H9 (cell line): Measurements from ENCODE around the gene ANP32A. TPM values are rescaled to one million over a fixed set of nuclear protein-coding genes. Genes with fewer than 3 reads are reported as not detected.

Source experiments
- DNase-seq: peaks from one replicate; pipeline ENCODE4 v3.0.0-alpha.2; 2017
- H2AFZ ChIP-seq: one replicate; pipeline ENCODE4 v1.6.1; 2013; ENCODE audit warnings: mild to moderate bottlenecking, low read length, control low read depth, moderate library complexity
- H2AK5ac ChIP-seq: 2 replicates; pipeline ENCODE4 v1.6.1; 2013; ENCODE audit warnings: low read length, control low read depth, mixed read lengths; ENCODE audit not compliant: insufficient read length
- H2BK120ac ChIP-seq: one replicate; pipeline ENCODE4 v1.6.1; 2013; ENCODE audit warnings: low read depth, mild to moderate bottlenecking, low read length, control low read depth, inconsistent platforms; ENCODE audit not compliant: poor library complexity, severe bottlenecking
- H2BK12ac ChIP-seq: 2 replicates; pipeline ENCODE4 v1.6.1; 2013; ENCODE audit warnings: low read length, control low read depth, mixed read lengths, low read depth; ENCODE audit not compliant: insufficient read length
- H2BK15ac ChIP-seq: 2 replicates; pipeline ENCODE4 v1.6.1; 2013; ENCODE audit warnings: low read depth, low read length, control low read depth
- H2BK20ac ChIP-seq: one replicate; pipeline ENCODE4 v1.6.1; 2013; ENCODE audit warnings: low read depth, mild to moderate bottlenecking, low read length, control low read depth, inconsistent platforms; ENCODE audit not compliant: poor library complexity, severe bottlenecking
- H2BK5ac ChIP-seq: 2 replicates; pipeline ENCODE4 v1.6.1; 2013; ENCODE audit warnings: low read length, control low read depth, mixed read lengths; ENCODE audit not compliant: insufficient read length
- H3K14ac ChIP-seq: 2 replicates; pipeline ENCODE4 v1.6.1; 2013; ENCODE audit warnings: low read length, control low read depth; ENCODE audit not compliant: insufficient read depth
- H3K18ac ChIP-seq: 2 replicates; pipeline ENCODE4 v1.6.1; 2013; ENCODE audit warnings: low read depth, mild to moderate bottlenecking, mixed read lengths, low read length, control low read depth; ENCODE audit not compliant: insufficient read length
- H3K23ac ChIP-seq: 2 replicates; pipeline ENCODE4 v1.6.1; 2013; ENCODE audit warnings: low read length, control low read depth, mixed read lengths, low read depth; ENCODE audit not compliant: insufficient read length
- H3K23me2 ChIP-seq: 2 replicates; pipeline ENCODE4 v1.6.1; 2013; ENCODE audit warnings: low read depth, mild to moderate bottlenecking, mixed read lengths, low read length, control low read depth; ENCODE audit not compliant: insufficient read length, poor library complexity, severe bottlenecking
- H3K27ac ChIP-seq: 2 replicates; pipeline ENCODE4 v1.5.1; 2013; ENCODE audit warnings: low read length, control low read depth, mixed read lengths, low read depth; ENCODE audit not compliant: insufficient read length
- H3K27me3 ChIP-seq: 2 replicates; pipeline ENCODE4 v1.6.1; 2013; ENCODE audit warnings: low read length, control low read depth, inconsistent platforms; ENCODE audit not compliant: insufficient read depth
- H3K4ac ChIP-seq: 2 replicates; pipeline ENCODE4 v1.6.1; 2013; ENCODE audit warnings: low read depth, mild to moderate bottlenecking, control low read depth, inconsistent platforms, low read length, moderate library complexity
- H3K4me1 ChIP-seq: 2 replicates; pipeline ENCODE4 v1.6.1; 2013; ENCODE audit warnings: low read length, control low read depth, inconsistent platforms; ENCODE audit not compliant: insufficient read depth
- H3K4me2 ChIP-seq: 2 replicates; pipeline ENCODE4 v1.6.1; 2013; ENCODE audit warnings: low read length, control low read depth, mixed read lengths; ENCODE audit not compliant: insufficient read length, insufficient read depth
- H3K56ac ChIP-seq: 2 replicates; pipeline ENCODE4 v1.6.1; 2013; ENCODE audit warnings: low read depth, mild to moderate bottlenecking, mixed read lengths, low read length, control low read depth; ENCODE audit not compliant: insufficient read length
- H3K79me1 ChIP-seq: 2 replicates; pipeline ENCODE4 v1.6.1; 2013; ENCODE audit warnings: low read depth, mild to moderate bottlenecking, moderate library complexity, low read length, control low read depth, inconsistent platforms; ENCODE audit not compliant: insufficient read depth, poor library complexity, severe bottlenecking
- H3K79me2 ChIP-seq: 2 replicates; pipeline ENCODE4 v1.6.1; 2013; ENCODE audit warnings: low read length, control low read depth, inconsistent platforms; ENCODE audit not compliant: insufficient read depth
- H3K9ac ChIP-seq: 2 replicates; pipeline ENCODE4 v1.6.1; 2013; ENCODE audit warnings: low read length, control low read depth, mixed read lengths; ENCODE audit not compliant: insufficient read length; ENCODE audit errors: extremely low read depth
- H3K9me3 ChIP-seq: one replicate; pipeline ENCODE4 v1.6.1; 2013; ENCODE audit warnings: low read depth, low read length, inconsistent platforms; ENCODE audit not compliant: control insufficient read depth
- H3T11ph ChIP-seq: one replicate; pipeline ENCODE4 v1.6.1; 2013; ENCODE audit warnings: mild to moderate bottlenecking, low read length, control low read depth, inconsistent platforms
- H4K20me1 ChIP-seq: one replicate; pipeline ENCODE4 v1.6.1; 2013; ENCODE audit not compliant: control insufficient read depth, insufficient read length, insufficient read depth
- H4K5ac ChIP-seq: 2 replicates; pipeline ENCODE4 v1.6.1; 2013; ENCODE audit warnings: low read depth, mild to moderate bottlenecking, mixed read lengths, low read length, control low read depth; ENCODE audit not compliant: insufficient read length
- H4K8ac ChIP-seq: replicated peaks from 2 replicates; pipeline ENCODE4 v1.6.1; 2013; ENCODE audit warnings: low read length, control low read depth, mixed read lengths, low read depth; ENCODE audit not compliant: insufficient read length
- H4K91ac ChIP-seq: 2 replicates; pipeline ENCODE4 v1.6.1; 2013; ENCODE audit warnings: low read depth, mild to moderate bottlenecking, moderate library complexity, mixed read lengths, low read length, control low read depth; ENCODE audit not compliant: insufficient read length
- H3K27ac Mint-ChIP-seq, 3 experiments: 2 replicates in 2 of 3; 3 replicates in 1 of 3; pipeline ENCODE4 v1.8.0; 2020 to 2021; ENCODE audit warnings: mixed read lengths in 3 of 3, mild to moderate bottlenecking in 1 of 3, moderate library complexity in 1 of 3
- H3K27me3 Mint-ChIP-seq: 2 replicates; pipeline ENCODE4 v1.8.0; 2021; ENCODE audit warnings: low read depth, mild to moderate bottlenecking, moderate library complexity, mixed read lengths
- H3K36me3 Mint-ChIP-seq, 3 experiments: 2 replicates in 2 of 3; 3 replicates in 1 of 3; pipeline ENCODE4 v1.8.0; 2020 to 2021; ENCODE audit warnings: low read depth in 3 of 3, mixed read lengths in 3 of 3; ENCODE audit not compliant: insufficient read depth in 1 of 3
- H3K4me1 Mint-ChIP-seq, 2 experiments: 2 replicates each; pipeline ENCODE4 v1.8.0; 2020; ENCODE audit warnings: mixed read lengths in 2 of 2
- H3K4me3 Mint-ChIP-seq, 2 experiments: 2 replicates in 1 of 2; 3 replicates in 1 of 2; pipeline ENCODE4 v1.8.0; 2020 to 2021; ENCODE audit warnings: mild to moderate bottlenecking in 2 of 2, mixed read lengths in 2 of 2, moderate library complexity in 1 of 2
- H3K9me3 Mint-ChIP-seq, 2 experiments: 2 replicates in 1 of 2; 3 replicates in 1 of 2; pipeline ENCODE4 v1.8.0; 2020; ENCODE audit warnings: mild to moderate bottlenecking in 2 of 2, mixed read lengths in 2 of 2, moderate library complexity in 1 of 2
- whole genome bisulfite sequencing: extraction: QIAGEN DNeasy Blood & Tissue Kit; methylation state at CpG from one replicate; pipeline ENCODE4 v1.1.7; 2013; ENCODE audit warnings: missing lambda C conversion rate, low lambda C conversion rate, mixed read lengths; ENCODE audit not compliant: insufficient read length; ENCODE audit errors: extremely low coverage; 5-methylcytosine and 5-hydroxymethylcytosine counted together
- total RNA-seq: library from RNA; stranded (reverse); gene quantifications from 2 replicates; pipeline ENCODE4 v1.2.1, GENCODE V29; 2021
- TF ChIP-seq, protein P1 (sequence below): fragments of 200-600 bp; sonication (generic); conservative IDR thresholded peaks from 3 replicates; pipeline ENCODE4 v1.8.0; 2021; ENCODE audit warnings: antibody characterized with exemption, mild to moderate bottlenecking

Gene ANP32A
- total RNA-seq, 1 experiment from 2014 or later, result 318 TPM

DNA sequence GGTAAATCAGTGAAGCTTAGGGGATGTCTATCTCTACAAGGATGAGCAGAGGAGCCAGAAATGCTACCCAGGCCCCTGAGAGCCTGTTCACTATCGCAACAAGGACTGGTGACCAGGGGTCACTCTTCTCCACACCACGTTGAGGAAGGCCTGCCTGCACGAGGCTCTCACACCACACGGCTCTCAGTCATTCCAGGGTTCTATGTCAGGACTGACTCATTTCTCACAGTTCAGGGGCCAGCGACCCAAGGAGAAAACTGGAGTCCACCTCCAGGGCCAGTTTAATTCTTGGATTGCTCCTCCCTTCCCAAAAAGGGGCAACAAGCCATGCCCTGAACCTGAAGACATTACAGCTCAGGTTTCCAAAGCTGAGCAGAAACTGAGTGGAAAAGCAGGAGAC lies 33.9 kb downstream of the ANP32A start:
- no peak overlapping the region for H3K4me3 Mint-ChIP-seq
- H3K27me3 Mint-ChIP-seq, result no peaks in the 10 kb centered on the region
- Histone ChIP-seq H2AFZ (no peak overlapping the region), H2BK15ac (no peak overlapping the region), H3K14ac (no peak overlapping the region), H2BK5ac (no peak overlapping the region), H3K23me2 (no peaks in the 10 kb centered on the region), H3K9me3 (no peaks in the 10 kb centered on the region), H4K20me1 (no peaks in the 10 kb centered on the region), H2BK120ac (no peak overlapping the region), H3K27ac (no peak overlapping the region), H4K5ac (no peak overlapping the region), H3K18ac (no peak overlapping the region), H3T11ph (no peak overlapping the region), H3K9ac (no peak overlapping the region), H3K4ac (no peak overlapping the region), H2AK5ac (no peak overlapping the region), H4K8ac (no peak overlapping the region), H3K23ac (no peak overlapping the region), H3K4me1 (peaks cover 20% of the 10 kb centered on the region; the same call in 1 of the 2 replicates), H3K27me3 (no peaks in the 10 kb centered on the region), H2BK12ac (no peak overlapping the region), H3K79me1 (peaks cover 6% of the 10 kb centered on the region), H3K4me2 (no peak overlapping the region), H4K91ac (no peak overlapping the region), H3K79me2 (peaks cover 8% of the 10 kb centered on the region; the same call in 1 of the 2 replicates), H2BK20ac (no peak overlapping the region), H3K56ac (no peak overlapping the region)
- TF ChIP-seq, protein P1, sequence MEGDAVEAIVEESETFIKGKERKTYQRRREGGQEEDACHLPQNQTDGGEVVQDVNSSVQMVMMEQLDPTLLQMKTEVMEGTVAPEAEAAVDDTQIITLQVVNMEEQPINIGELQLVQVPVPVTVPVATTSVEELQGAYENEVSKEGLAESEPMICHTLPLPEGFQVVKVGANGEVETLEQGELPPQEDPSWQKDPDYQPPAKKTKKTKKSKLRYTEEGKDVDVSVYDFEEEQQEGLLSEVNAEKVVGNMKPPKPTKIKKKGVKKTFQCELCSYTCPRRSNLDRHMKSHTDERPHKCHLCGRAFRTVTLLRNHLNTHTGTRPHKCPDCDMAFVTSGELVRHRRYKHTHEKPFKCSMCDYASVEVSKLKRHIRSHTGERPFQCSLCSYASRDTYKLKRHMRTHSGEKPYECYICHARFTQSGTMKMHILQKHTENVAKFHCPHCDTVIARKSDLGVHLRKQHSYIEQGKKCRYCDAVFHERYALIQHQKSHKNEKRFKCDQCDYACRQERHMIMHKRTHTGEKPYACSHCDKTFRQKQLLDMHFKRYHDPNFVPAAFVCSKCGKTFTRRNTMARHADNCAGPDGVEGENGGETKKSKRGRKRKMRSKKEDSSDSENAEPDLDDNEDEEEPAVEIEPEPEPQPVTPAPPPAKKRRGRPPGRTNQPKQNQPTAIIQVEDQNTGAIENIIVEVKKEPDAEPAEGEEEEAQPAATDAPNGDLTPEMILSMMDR, result no peak
- no CpG with 5 or more reads among the region's 5 CpGs for WGBS
- 0 out of 5 replicates have a peak, but pooled peaks cover 0 to 1% of the 10 kb centered on the region in 2 experiments for H3K9me3 Mint-ChIP-seq
- peaks cover 30 to 77% (median 69%) of the 10 kb centered on the region in 3 experiments for H3K36me3 Mint-ChIP-seq
- no peak for DNase-seq
- peaks cover 60 to 71% of the 10 kb centered on the region in 2 experiments for H3K4me1 Mint-ChIP-seq
- H3K27ac Mint-ChIP-seq, result no peak overlapping the region
